DMS 273 (cell line): ENCODE measurements around the gene SEMG2.

Experiments used
- DNase-seq: peaks from one replicate; lab custom pipeline; 2025; ENCODE audit not compliant: unreplicated experiment; lab: John Stamatoyannopoulos, UW

The SEMG2 gene

GRCh38 chr20:45221076-45221475, at the start of gene SEMG2:
Gene SEMG2 (plus strand): TSS chr20:45221373. CDS start chr20:45221390, 17 bp downstream.
- no peak for DNase-seq

- no peak for DNase-seq
Measured at GRCh38 chr20:45173522-45173921, 47.7 kb upstream of the SEMG2 start.

- no peak for DNase-seq
Measured at GRCh38 chr20:45174434-45175364, 46.5 kb upstream of the SEMG2 start, which contains the start of gene PI3. Gene PI3 (plus strand): TSS chr20:45174902. CDS start chr20:45174923, 21 bp downstream.

- DNase-seq: no peak
Measured at GRCh38 chr20:45176526-45177267, 44.5 kb upstream of the SEMG2 start.

GRCh38 chr20:45179166-45179565, 42.0 kb upstream of the SEMG2 start:
- DNase-seq: peak; percentile 62

- DNase-seq: peak; percentile 24
Measured at GRCh38 chr20:45181639-45182038, 39.5 kb upstream of the SEMG2 start.

GRCh38 chr20:45183084-45183483, 38.1 kb upstream of the SEMG2 start:
- DNase-seq: no peak

GRCh38 chr20:45187693-45188092, 33.5 kb upstream of the SEMG2 start:
- DNase-seq: peak; percentile 17

GRCh38 chr20:45189067-45189609, 32.0 kb upstream of the SEMG2 start:
- no peak for DNase-seq

GRCh38 chr20:45189861-45190260, 31.3 kb upstream of the SEMG2 start:
- DNase-seq: no peak

GRCh38 chr20:45191926-45192325, 29.2 kb upstream of the SEMG2 start:
- DNase-seq: no peak

- no peak for DNase-seq
Measured at GRCh38 chr20:45193331-45193730, 27.8 kb upstream of the SEMG2 start.

GRCh38 chr20:45206725-45207124, 14.4 kb upstream of the SEMG2 start, which contains the start of gene SEMG1:
Gene SEMG1 (plus strand): TSS chr20:45207033. CDS start chr20:45207054, 21 bp downstream.
- no peak for DNase-seq

GRCh38 chr20:45209924-45210323, 11.2 kb upstream of the SEMG2 start:
- no peak for DNase-seq

- DNase-seq: peak; percentile 32
Measured at GRCh38 chr20:45211569-45212474, 9.4 kb upstream of the SEMG2 start.

GRCh38 chr20:45212836-45213235, 8.3 kb upstream of the SEMG2 start:
- no peak for DNase-seq

GRCh38 chr20:45218124-45218523, 3.0 kb upstream of the SEMG2 start:
- no peak for DNase-seq

GRCh38 chr20:45218636-45219035, 2.5 kb upstream of the SEMG2 start:
- DNase-seq: no peak

GRCh38 chr20:45223136-45223535, 2.0 kb downstream of the SEMG2 start:
- DNase-seq: no peak

- DNase-seq: no peak
Measured at GRCh38 chr20:45226287-45226686, 5.1 kb downstream of the SEMG2 start.
